Measurements from ENCODE around the gene ANKFY1. TPM values are rescaled to one million over a fixed set of nuclear protein-coding genes. Genes with fewer than 3 reads are reported as not detected.

ANKFY1 gene
- total and polyA plus RNA-seq, 9 of the 15 experiments (the other 6 are each of a cell fraction or from before 2014, with no cell fraction given): 4.3 to 25.6 (median 12.2) TPM

GRCh38 chr17:4234401-4234800 is 29.4 kb downstream of the ANKFY1 start:
- DNase-seq (ENCODE audit: extremely low read depth in 1 of 4, low spot score in 3 of 4) (no peak), FAIRE-seq (no peak), ATAC-seq (no peak)
- ChIA-PET POLR2A (interaction anchor here (0.8 kb wide), 1 partner anchor 14 kb away, joined by 3 read pairs; no protein-coding TSS in a partner anchor), CTCF (ENCODE audit: low intra/inter-chr PET ratio) (no interaction called here)
- Histone ChIP-seq H3K9ac (ENCODE audit: insufficient read depth in 1 of 2, low read depth in 2 of 2, low read length in 2 of 2) (no peak overlapping the region), H3K9me1 (ENCODE audit: control insufficient read depth, insufficient read depth, low read length) (peaks cover 2% of the 10 kb centered on the region), H3K36me3 (ENCODE audit: control insufficient read depth, insufficient read depth, low read length) (peaks cover 69% of the 10 kb centered on the region), H4K20me1 (replicated peaks; ENCODE audit: control insufficient read depth, insufficient read depth, low read length) (no peaks in the 10 kb centered on the region), H3K4me2 (ENCODE audit: insufficient read depth, low read length) (no peak overlapping the region), H3K79me2 (ENCODE audit: control insufficient read depth, insufficient read depth, low read length) (no peaks in the 10 kb centered on the region), H3K27ac (ENCODE audit: extremely low read depth, low read depth, low read length) (no peak overlapping the region), H3K4me3 (no peak overlapping the region), H3K4me1 (replicated peaks in 1 of 2; ENCODE audit: control insufficient read depth in 2 of 2, insufficient read depth in 2 of 2, low read length in 2 of 2) (no peaks in the 10 kb centered on the region), H3K9me3 (replicated peaks; ENCODE audit: control insufficient read depth, insufficient read depth, low read depth, low read length) (no peaks in the 10 kb centered on the region), H2AFZ (ENCODE audit: low read depth, low read length) (no peak overlapping the region), H3K27me3 (ENCODE audit: control insufficient read depth in 2 of 2, insufficient read depth in 2 of 2, low read length in 2 of 2) (no peaks in the 10 kb centered on the region)
- intact Hi-C loops (cut with micrococcal nuclease): no loop called here
- in situ Hi-C loops (cut with MboI): no loop called here
- BruUV-seq (replicated peaks): no TSS peak
- TF ChIP-seq MYBL2 (IDR thresholded peaks at IDR 0.05; ENCODE audit: low read depth) (no peak), MYBL2 (CRISPR knock-in tag; IDR thresholded peaks at IDR 0.05; ENCODE audit: borderline replicate concordance) (no peak), NFXL1 (CRISPR knock-in tag; IDR thresholded peaks at IDR 0.05) (no peak), CCAR2 (IDR thresholded peaks at IDR 0.05; ENCODE audit: low read depth, low read length) (no peak), ZNF23 (CRISPR knock-in tag; IDR thresholded peaks at IDR 0.05) (no peak), ZNF280A (IDR thresholded peaks at IDR 0.05; ENCODE audit: low read depth, partially characterized antibody) (no peak), ZNF253 (CRISPR knock-in tag; conservative IDR thresholded peaks at IDR 0.05) (no peak), MTA2 (IDR thresholded peaks at IDR 0.05; ENCODE audit: low read depth) (no peak), LARP7 (IDR thresholded peaks at IDR 0.05) (no peak), RREB1 (CRISPR knock-in tag; IDR thresholded peaks at IDR 0.05) (no peak), XRCC4 (IDR thresholded peaks at IDR 0.05; ENCODE audit: extremely low read depth, insufficient read depth, insufficient read length) (no peak), KLF13 (tag; IDR thresholded peaks at IDR 0.05; ENCODE audit: borderline replicate concordance, low read depth) (no peak), GTF2F1 (IDR thresholded peaks at IDR 0.05; ENCODE audit: low read depth, low read length) (no peak), THRA (IDR thresholded peaks at IDR 0.05) (no peak), NBN (IDR thresholded peaks at IDR 0.05; ENCODE audit: low read depth) (no peak)

All from K562 (cell line).